ENCODE data around the gene FBH1. TPM values are rescaled to one million over a fixed set of nuclear protein-coding genes. Genes with fewer than 3 reads are reported as not detected.

FBH1 gene
- total and polyA plus RNA-seq, 10 of the 15 experiments (the other 5 are each of a cell fraction or from before 2014, with no cell fraction given), result 6.1 to 67.6 (median 47.2) TPM

DNA sequence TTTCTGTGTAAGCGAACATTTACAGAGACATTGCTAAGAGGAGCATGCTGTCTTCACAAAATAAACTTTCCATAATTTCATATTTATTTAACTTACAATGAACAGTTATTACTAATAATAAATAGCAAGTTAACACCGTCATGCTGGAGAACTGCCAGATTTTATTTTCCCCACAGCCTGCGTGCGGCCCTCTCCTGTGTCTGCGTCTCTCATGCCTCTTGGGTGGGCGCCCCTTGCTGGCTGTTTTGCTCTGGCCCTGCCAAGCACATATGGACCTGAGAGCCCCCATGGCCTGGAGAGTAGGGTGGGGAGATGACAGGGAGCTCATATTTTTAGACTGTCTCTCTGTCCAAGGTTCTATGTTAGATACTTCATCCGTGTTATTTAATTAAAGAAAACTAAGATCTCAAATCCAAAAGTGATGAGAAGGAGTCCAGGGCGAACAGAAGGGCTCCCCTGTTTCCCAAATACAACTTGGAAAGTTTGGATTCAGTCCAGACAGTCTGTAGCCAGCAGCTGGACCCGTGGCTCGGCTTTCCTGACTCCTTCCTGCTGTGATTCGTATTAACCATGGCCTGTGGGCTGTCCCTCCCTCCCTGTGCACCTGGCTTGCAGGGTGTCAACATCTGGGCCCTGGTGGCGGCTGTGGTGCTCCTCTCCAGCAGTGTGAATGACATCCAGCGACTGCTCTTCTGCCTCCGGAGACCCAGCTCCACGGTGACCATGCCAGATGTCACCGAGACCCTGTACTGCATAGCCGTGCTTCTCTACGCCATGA lies 20.5 kb downstream of the FBH1 start:
- ChIA-PET RAD21 (ENCODE audit: unreplicated experiment) (interaction anchor here (0.8 kb wide), 1 partner anchor 14 kb away, joined by 3 read pairs; no protein-coding TSS in a partner anchor), CTCF (no interaction called here), POLR2A (no interaction called here), SMC1A (ENCODE audit: uncharacterized antibody, unreplicated experiment) (no interaction called here)
- ATAC-seq (no peak), DNase-seq (ENCODE audit: low read depth, low spot score) (no peak), FAIRE-seq (no peak)
- Histone ChIP-seq H3K27ac (ENCODE audit: control insufficient read depth, insufficient read depth) (no peak overlapping the region), H3K27me3 (replicated peaks in 1 of 2; ENCODE audit: control insufficient read depth in 2 of 2, insufficient read depth in 2 of 2, low read length in 1 of 2) (no peaks in the 10 kb centered on the region), H3K9ac (ENCODE audit: control insufficient read depth, insufficient read depth, low read length) (no peak overlapping the region), H3K36me3 (ENCODE audit: control insufficient read depth in 2 of 2, insufficient read depth in 2 of 2, low read length in 1 of 2) (peaks cover 21 to 32% of the 10 kb centered on the region in 2 experiments), H3K4me2 (ENCODE audit: control insufficient read depth, insufficient read depth) (no peak overlapping the region), H3K4me1 (ENCODE audit: control insufficient read depth, insufficient read depth, low read length) (peaks cover 4% of the 10 kb centered on the region), H2AFZ (ENCODE audit: control insufficient read depth, low read depth, low read length) (no peak overlapping the region), H4K20me1 (ENCODE audit: control insufficient read depth, insufficient read depth) (no peaks in the 10 kb centered on the region), H3K9me3 (replicated peaks; ENCODE audit: control insufficient read depth, insufficient read depth, low read length) (no peaks in the 10 kb centered on the region; the same call in 2 of the 3 replicates), H3K4me3 (no peak overlapping the region), H3K79me2 (ENCODE audit: control insufficient read depth, insufficient read depth, low read length) (no peaks in the 10 kb centered on the region; the same call in none of the 2 replicates)
- BruUV-seq (replicated peaks), result no TSS peak
- TF ChIP-seq IRF4 (IDR thresholded peaks at IDR 0.05; ENCODE audit: low read depth, low read length) (no peak), TCF12 (IDR thresholded peaks at IDR 0.05; ENCODE audit: low read depth, low read length) (no peak), PAX5 (IDR thresholded peaks at IDR 0.05; ENCODE audit: borderline replicate concordance, low read depth, low read length) (no peak)
- intact Hi-C loops (cut with micrococcal nuclease; ENCODE audit: unreplicated experiment) (no loop called here), in situ Hi-C loops (cut with MboI) (no loop called here)
- 97% methylated on average over 18 of the region's 18 CpGs for WGBS (ENCODE audit: insufficient coverage, insufficient replicate concordance, low lambda C conversion rate, missing lambda C conversion rate)

GRCh38 chr10:5911670-5912069 lies 21.6 kb downstream of the FBH1 start:
- ChIA-PET POLR2A (no interaction called here), CTCF (no interaction called here), SMC1A (ENCODE audit: uncharacterized antibody, unreplicated experiment) (no interaction called here), RAD21 (ENCODE audit: unreplicated experiment) (no interaction called here)
- H4K20me1 ChIP-seq (ENCODE audit: control insufficient read depth, insufficient read depth), result no peaks in the 10 kb centered on the region
- no peaks in the 10 kb centered on the region for H3K27me3 ChIP-seq (replicated peaks in 1 of 2; ENCODE audit: control insufficient read depth in 2 of 2, insufficient read depth in 2 of 2, low read length in 1 of 2)
- no peaks in the 10 kb centered on the region for H3K4me1 ChIP-seq (ENCODE audit: control insufficient read depth, insufficient read depth, low read length)
- no peak for TF ChIP-seq MYB (IDR thresholded peaks at IDR 0.05; ENCODE audit: borderline replicate concordance, low read depth, low read length)
- no peak for TF ChIP-seq STAT3 (IDR thresholded peaks at IDR 0.05; ENCODE audit: low read depth, low read length)
- TF ChIP-seq HDGF (IDR thresholded peaks at IDR 0.05), result no peak
- no peak for TF ChIP-seq BCL11A (IDR thresholded peaks at IDR 0.05; ENCODE audit: low read depth, low read length)
- no peak for TF ChIP-seq YBX1 (IDR thresholded peaks at IDR 0.05)
- TF ChIP-seq ZNF274 (IDR thresholded peaks at IDR 0.05; ENCODE audit: insufficient read depth, insufficient read length), result no peak
- TF ChIP-seq, protein P1, sequence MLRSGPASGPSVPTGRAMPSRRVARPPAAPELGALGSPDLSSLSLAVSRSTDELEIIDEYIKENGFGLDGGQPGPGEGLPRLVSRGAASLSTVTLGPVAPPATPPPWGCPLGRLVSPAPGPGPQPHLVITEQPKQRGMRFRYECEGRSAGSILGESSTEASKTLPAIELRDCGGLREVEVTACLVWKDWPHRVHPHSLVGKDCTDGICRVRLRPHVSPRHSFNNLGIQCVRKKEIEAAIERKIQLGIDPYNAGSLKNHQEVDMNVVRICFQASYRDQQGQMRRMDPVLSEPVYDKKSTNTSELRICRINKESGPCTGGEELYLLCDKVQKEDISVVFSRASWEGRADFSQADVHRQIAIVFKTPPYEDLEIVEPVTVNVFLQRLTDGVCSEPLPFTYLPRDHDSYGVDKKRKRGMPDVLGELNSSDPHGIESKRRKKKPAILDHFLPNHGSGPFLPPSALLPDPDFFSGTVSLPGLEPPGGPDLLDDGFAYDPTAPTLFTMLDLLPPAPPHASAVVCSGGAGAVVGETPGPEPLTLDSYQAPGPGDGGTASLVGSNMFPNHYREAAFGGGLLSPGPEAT (IDR thresholded peaks at IDR 0.05; ENCODE audit: low read depth), result no peak
- TF ChIP-seq EED (IDR thresholded peaks at IDR 0.05; ENCODE audit: low read depth), result no peak
- TF ChIP-seq FOXM1 (IDR thresholded peaks at IDR 0.05; ENCODE audit: low read depth, low read length), result no peak
- no peak for TF ChIP-seq NFYB (IDR thresholded peaks at IDR 0.05; ENCODE audit: insufficient read depth, low read depth, low read length)
- no peaks in the 10 kb centered on the region for H3K9me3 ChIP-seq (replicated peaks; ENCODE audit: control insufficient read depth, insufficient read depth, low read length)
- peaks cover 20 to 30% of the 10 kb centered on the region in 2 experiments for H3K36me3 ChIP-seq (ENCODE audit: control insufficient read depth in 2 of 2, insufficient read depth in 2 of 2, low read length in 1 of 2)
- H2AFZ ChIP-seq (ENCODE audit: control insufficient read depth, low read depth, low read length), result no peak overlapping the region
- no peak overlapping the region for H3K9ac ChIP-seq (ENCODE audit: control insufficient read depth, insufficient read depth, low read length)
- in situ Hi-C loops (cut with MboI) (no loop called here), intact Hi-C loops (cut with micrococcal nuclease; ENCODE audit: unreplicated experiment) (no loop called here)
- WGBS (ENCODE audit: insufficient coverage, insufficient replicate concordance, low lambda C conversion rate, missing lambda C conversion rate), result 93% methylated on average over 4 of the region's 4 CpGs
- ATAC-seq (no peak), DNase-seq (ENCODE audit: low read depth, low spot score) (no peak), FAIRE-seq (no peak)
- H3K79me2 ChIP-seq (ENCODE audit: control insufficient read depth, insufficient read depth, low read length), result no peaks in the 10 kb centered on the region
- no peak overlapping the region for H3K4me2 ChIP-seq (ENCODE audit: control insufficient read depth, insufficient read depth)
- H3K27ac ChIP-seq (ENCODE audit: control insufficient read depth, insufficient read depth), result no peak overlapping the region
- no TSS peak for BruUV-seq (replicated peaks)
- H3K4me3 ChIP-seq, result no peak overlapping the region

Data from GM12878 (cell line).